Measurements from ENCODE around the gene SLC16A3. TPM values are rescaled to one million over a fixed set of nuclear protein-coding genes. Genes with fewer than 3 reads are reported as not detected.
A peak's percentile ranks its signal among the peaks of the same experiment; 100 is the strongest.

The SLC16A3 gene
- total RNA-seq, 1 donor from 2014 or later, result 253 TPM

DNA sequence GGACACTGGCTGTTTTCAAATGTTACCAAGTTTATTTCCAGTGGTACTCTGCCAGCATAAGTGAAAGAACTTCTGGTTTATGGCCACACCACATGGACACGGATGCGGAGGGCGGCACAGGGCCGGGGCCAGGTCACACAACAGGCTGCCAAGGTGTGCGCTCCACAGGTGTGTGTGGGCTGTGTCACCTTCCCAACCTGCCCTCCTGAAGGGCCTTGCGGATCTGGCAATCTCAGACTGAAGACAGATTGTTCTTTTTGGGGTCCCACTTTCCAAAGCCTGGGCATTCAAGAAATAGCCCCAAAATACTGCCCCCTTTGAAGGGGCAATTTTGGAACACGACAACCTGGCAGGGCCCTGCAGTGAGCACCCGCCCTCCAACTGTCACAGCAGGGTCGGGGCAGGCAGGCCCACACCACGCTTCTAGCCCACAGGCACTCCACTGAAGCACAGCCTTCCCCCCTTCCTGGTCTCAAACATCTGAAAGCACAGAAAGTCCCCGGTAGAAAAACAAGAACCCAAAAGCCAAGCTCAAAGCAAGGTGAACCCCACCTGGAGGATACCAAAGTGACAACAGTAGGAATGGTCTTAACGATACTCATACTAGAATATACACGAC is 41.1 kb downstream of the SLC16A3 start:
- Histone ChIP-seq H3K4me3 (no peak overlapping the region), H3K9me3 (no peaks in the 10 kb centered on the region), H3K36me3 (peaks cover 23 to 41% of the 10 kb centered on the region in 2 donors), H3K27ac (peak overlapping the region; percentile 29 to 51), H3K27me3 (no peaks in the 10 kb centered on the region), H3K4me1 (peaks cover 20 to 46% of the 10 kb centered on the region in 2 donors)
- DNase-seq (ENCODE audit: low spot score in 2 of 2), result no peak
- intact Hi-C loops (cut with DNase I), result no loop called here
- TF ChIP-seq, protein P1, sequence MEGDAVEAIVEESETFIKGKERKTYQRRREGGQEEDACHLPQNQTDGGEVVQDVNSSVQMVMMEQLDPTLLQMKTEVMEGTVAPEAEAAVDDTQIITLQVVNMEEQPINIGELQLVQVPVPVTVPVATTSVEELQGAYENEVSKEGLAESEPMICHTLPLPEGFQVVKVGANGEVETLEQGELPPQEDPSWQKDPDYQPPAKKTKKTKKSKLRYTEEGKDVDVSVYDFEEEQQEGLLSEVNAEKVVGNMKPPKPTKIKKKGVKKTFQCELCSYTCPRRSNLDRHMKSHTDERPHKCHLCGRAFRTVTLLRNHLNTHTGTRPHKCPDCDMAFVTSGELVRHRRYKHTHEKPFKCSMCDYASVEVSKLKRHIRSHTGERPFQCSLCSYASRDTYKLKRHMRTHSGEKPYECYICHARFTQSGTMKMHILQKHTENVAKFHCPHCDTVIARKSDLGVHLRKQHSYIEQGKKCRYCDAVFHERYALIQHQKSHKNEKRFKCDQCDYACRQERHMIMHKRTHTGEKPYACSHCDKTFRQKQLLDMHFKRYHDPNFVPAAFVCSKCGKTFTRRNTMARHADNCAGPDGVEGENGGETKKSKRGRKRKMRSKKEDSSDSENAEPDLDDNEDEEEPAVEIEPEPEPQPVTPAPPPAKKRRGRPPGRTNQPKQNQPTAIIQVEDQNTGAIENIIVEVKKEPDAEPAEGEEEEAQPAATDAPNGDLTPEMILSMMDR (IDR thresholded peaks at IDR 0.05), result no peak

- intact Hi-C loops (cut with DNase I), result no loop called here
- Histone ChIP-seq H3K9me3 (no peaks in the 10 kb centered on the region), H3K27ac (no peak overlapping the region), H3K36me3 (peaks cover 17 to 34% of the 10 kb centered on the region in 2 donors), H3K4me1 (peaks cover 20 to 46% of the 10 kb centered on the region in 2 donors), H3K4me3 (no peak overlapping the region), H3K27me3 (no peaks in the 10 kb centered on the region)
- DNase-seq (ENCODE audit: low spot score in 2 of 2), result no peak
- TF ChIP-seq, protein P1 (IDR thresholded peaks at IDR 0.05), result no peak
These were observed 41.8 kb downstream of the SLC16A3 start for GRCh38 chr17:82270651-82271050.

DNA sequence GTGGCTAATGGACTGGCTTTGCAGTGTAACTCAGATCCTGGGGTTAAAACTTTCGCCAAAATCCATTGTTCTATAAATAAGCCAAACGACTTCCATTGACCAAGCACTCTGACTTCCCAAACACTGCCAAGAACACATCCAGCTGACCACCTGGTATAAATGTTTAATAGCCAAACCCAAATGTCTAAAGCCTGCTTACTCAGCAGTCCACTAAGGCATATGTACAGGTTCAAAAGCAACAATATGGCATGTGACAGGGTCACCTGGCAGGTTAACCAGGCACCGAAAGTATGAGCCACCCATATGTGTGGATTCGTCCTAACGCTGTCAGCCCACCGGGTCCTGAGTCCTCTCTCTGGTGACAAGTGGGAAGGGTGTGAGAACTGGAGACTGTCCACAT is 42.6 kb downstream of the SLC16A3 start:
- Histone ChIP-seq H3K4me3 (peak overlapping the region; percentile 87 to 99), H3K9me3 (no peaks in the 10 kb centered on the region)
- intact Hi-C loops (cut with DNase I), result no loop called here

GRCh38 chr17:82272495-82273326 is 43.9 kb downstream of the SLC16A3 start:
- intact Hi-C loops (cut with DNase I), result loop anchor here (1.0 to 2.0 kb wide), 3 partner anchors 20 to 60 kb away; partner anchors contain the start of gene CCDC57
- Histone ChIP-seq H3K36me3 (peaks cover 17 to 25% of the 10 kb centered on the region in 2 donors), H3K4me3 (peak overlapping the region; percentile 87 to 99), H3K4me1 (peaks cover 17 to 33% of the 10 kb centered on the region in 2 donors), H3K9me3 (no peaks in the 10 kb centered on the region), H3K27me3 (no peaks in the 10 kb centered on the region), H3K27ac (peak overlapping the region; percentile 97 to 99)
- peak in 1 of 2 donors; percentile 71 for DNase-seq (ENCODE audit: low spot score in 2 of 2)
- TF ChIP-seq, protein P1 (IDR thresholded peaks at IDR 0.05), result no peak

More for the DNA sequence above, 42.6 kb downstream of the SLC16A3 start:
- H3K27me3 ChIP-seq, result no peaks in the 10 kb centered on the region
- DNase-seq (ENCODE audit: low spot score in 2 of 2), result no peak
- peaks cover 17 to 27% of the 10 kb centered on the region in 2 donors for H3K36me3 ChIP-seq
- peaks cover 20 to 42% of the 10 kb centered on the region in 2 donors for H3K4me1 ChIP-seq
- peak overlapping the region in 1 of 2 donors; percentile 97 for H3K27ac ChIP-seq
- TF ChIP-seq, protein P1 (IDR thresholded peaks at IDR 0.05), result no peak

- Histone ChIP-seq H3K9me3 (no peaks in the 10 kb centered on the region), H3K27ac (peak within 1 kb of the TSS; percentile 97 to 99), H3K36me3 (peaks cover 17 to 25% of the 10 kb centered on the region in 2 donors), H3K4me1 (peaks cover 11 to 25% of the 10 kb centered on the region in 2 donors), H3K27me3 (no peaks in the 10 kb centered on the region), H3K4me3 (peak within 1 kb of the TSS; percentile 87 to 99)
- intact Hi-C loops (cut with DNase I), result loop anchor here (1.0 to 2.0 kb wide), 3 partner anchors 19 to 61 kb away; partner anchors contain the start of gene CCDC57
- TF ChIP-seq, protein P1 (IDR thresholded peaks at IDR 0.05), result no peak
- peak; percentile 54 to 95 for DNase-seq (ENCODE audit: low spot score in 2 of 2)
These were observed 44.7 kb downstream of the SLC16A3 start, which contains the start of gene CSNK1D for GRCh38 chr17:82273327-82274133. TSS of gene CSNK1D (minus strand) at chr17:82273700. CDS start at chr17:82273381, 319 bp downstream.

Data from ascending aorta (tissue), 2 donors.